IMR-90 (cell line): ENCODE data around the gene BPNT1. TPM values are rescaled to one million over a fixed set of nuclear protein-coding genes. Genes with fewer than 3 reads are reported as not detected.

Experiments
- ATAC-seq: fragments of 200-7000 bp; cut with Tn5 transposase; 2 replicates; pipeline ENCODE4 v1.9.1; 2020; ENCODE audit warnings: low read depth, mild to moderate bottlenecking, moderate library complexity
- BruUV-seq: library from RNA; stranded (reverse); fragments of 400-500 nt; replicated peaks from 2 replicates; lab custom pipeline; 2021; lab: Mats Ljungman, UMichigan
- CTCF ChIA-PET: fragments of 300-600 bp; formaldehyde crosslinking; extraction: SDS; loops from one replicate; lab custom pipeline; 2021; ENCODE audit warnings: antibody characterized with exemption; lab: Yijun Ruan, JAX
- POLR2A ChIA-PET: fragments of 300-600 bp; sonication (Branson Sonifier 250); formaldehyde crosslinking; loops from one replicate; lab custom pipeline; 2022; ENCODE audit warnings: antibody characterized with exemption; ENCODE audit not compliant: unreplicated experiment; lab: Charles Lee
- DNase-seq: peaks from one replicate; pipeline ENCODE4 v3.0.0; 2013
- H2AFZ ChIP-seq: replicated peaks from 2 replicates; pipeline ENCODE3; 2013; ENCODE audit warnings: low read length, mild to moderate bottlenecking; ENCODE audit not compliant: poor library complexity
- H2AK5ac ChIP-seq: 2 replicates; pipeline ENCODE4 v1.6.1; 2013; ENCODE audit warnings: low read depth, low read length, inconsistent platforms
- H2AK9ac ChIP-seq: replicated peaks from 2 replicates; pipeline ENCODE3; 2013; ENCODE audit warnings: mild to moderate bottlenecking, low read depth, low read length, moderate library complexity; ENCODE audit not compliant: poor library complexity
- H2BK120ac ChIP-seq: 2 replicates; pipeline ENCODE4 v1.6.1; 2013; ENCODE audit warnings: low read depth, low read length, inconsistent platforms
- H2BK15ac ChIP-seq: 3 replicates; pipeline ENCODE4 v1.6.1; 2013; ENCODE audit warnings: low read depth, low read length, inconsistent platforms
- H2BK20ac ChIP-seq: 2 replicates; pipeline ENCODE4 v1.6.1; 2013; ENCODE audit warnings: low read depth, mild to moderate bottlenecking, inconsistent platforms, low read length, moderate library complexity
- H2BK5ac ChIP-seq: 2 replicates; pipeline ENCODE4 v1.6.1; 2013; ENCODE audit warnings: mild to moderate bottlenecking, low read depth, low read length, inconsistent platforms; ENCODE audit not compliant: poor library complexity, severe bottlenecking
- H3K14ac ChIP-seq: replicated peaks from 2 replicates; pipeline ENCODE4 v1.6.1; 2013; ENCODE audit warnings: low read depth, low read length, inconsistent platforms
- H3K18ac ChIP-seq: 2 replicates; pipeline ENCODE4 v1.6.1; 2013; ENCODE audit warnings: low read depth, low read length, control low read depth
- H3K23ac ChIP-seq: 2 replicates; pipeline ENCODE4 v1.6.1; 2013; ENCODE audit warnings: low read depth, low read length, inconsistent platforms
- H3K27ac ChIP-seq: 2 replicates; pipeline ENCODE4 v1.5.1; 2013; ENCODE audit warnings: mild to moderate bottlenecking, control low read depth, low read length; ENCODE audit not compliant: insufficient read depth
- H3K27me3 ChIP-seq: 2 replicates; pipeline ENCODE4 v1.6.1; 2013; ENCODE audit warnings: low read length; ENCODE audit not compliant: control insufficient read depth, insufficient read depth
- H3K36me3 ChIP-seq: 2 replicates; pipeline ENCODE4 v1.6.1; 2013; ENCODE audit warnings: low read length, mixed read lengths; ENCODE audit not compliant: control insufficient read depth, insufficient read depth
- H3K4ac ChIP-seq: 2 replicates; pipeline ENCODE4 v1.6.1; 2013; ENCODE audit warnings: low read depth, low read length, inconsistent platforms
- H3K4me1 ChIP-seq: 2 replicates; pipeline ENCODE4 v1.6.1; 2013; ENCODE audit warnings: low read length, mixed read lengths; ENCODE audit not compliant: control insufficient read depth, insufficient read depth
- H3K4me2 ChIP-seq: 2 replicates; pipeline ENCODE4 v1.6.1; 2013; ENCODE audit warnings: low read depth, mild to moderate bottlenecking, control low read depth, low read length, moderate library complexity
- H3K4me3 ChIP-seq: 2 replicates; pipeline ENCODE4 v1.5.1; 2013; ENCODE audit warnings: low read depth, mild to moderate bottlenecking, control low read depth, low read length, moderate library complexity; ENCODE audit not compliant: insufficient read depth
- H3K56ac ChIP-seq: 2 replicates; pipeline ENCODE4 v1.6.1; 2013; ENCODE audit warnings: low read length, inconsistent platforms; ENCODE audit not compliant: insufficient read depth; ENCODE audit errors: extremely low read depth
- H3K79me1 ChIP-seq, 2 experiments: 2 replicates each; pipeline ENCODE4 v1.6.1; 2013; ENCODE audit warnings: low read length in 2 of 2, inconsistent platforms in 1 of 2, low read depth in 1 of 2
- H3K9ac ChIP-seq: 2 replicates; pipeline ENCODE4 v1.6.1; 2013; ENCODE audit warnings: low read depth, low read length, control low read depth
- H3K9me1 ChIP-seq: 2 replicates; pipeline ENCODE4 v1.6.1; 2013; ENCODE audit warnings: low read length, inconsistent platforms; ENCODE audit not compliant: insufficient read depth
- H3K9me3 ChIP-seq: 2 replicates; pipeline ENCODE4 v1.6.1; 2013; ENCODE audit warnings: low read length; ENCODE audit not compliant: control insufficient read depth, insufficient read depth
- H4K20me1 ChIP-seq: 2 replicates; pipeline ENCODE4 v1.6.1; 2013; ENCODE audit warnings: low read length, inconsistent platforms; ENCODE audit not compliant: insufficient read depth
- H4K5ac ChIP-seq: 2 replicates; pipeline ENCODE4 v1.6.1; 2013; ENCODE audit warnings: mild to moderate bottlenecking, low read depth, low read length, control low read depth
- H4K8ac ChIP-seq, 2 experiments: 2 replicates each; pipeline ENCODE4 v1.6.1; 2013; ENCODE audit warnings: low read depth in 2 of 2, low read length in 2 of 2, control low read depth in 1 of 2, inconsistent platforms in 1 of 2
- H4K91ac ChIP-seq: 2 replicates; pipeline ENCODE4 v1.6.1; 2013; ENCODE audit warnings: low read depth, low read length, inconsistent platforms; ENCODE audit not compliant: insufficient read depth
- CHD1 ChIP-seq: IDR thresholded peaks from 2 replicates; pipeline ENCODE4 v1.6.1; 2012; ENCODE audit warnings: low read depth, low read length, improper control_type of control experiment
- MAFK ChIP-seq: IDR thresholded peaks from 2 replicates; pipeline ENCODE4 v1.6.1; 2012; ENCODE audit warnings: low read depth, low read length, improper control_type of control experiment
- WGBS, 2 experiments: methylation state at CpG; one replicate each; pipeline versions ENCODE4 v1.1.5 to v1.1.7; 2013; ENCODE audit warnings: missing lambda C conversion rate in 2 of 2; ENCODE audit not compliant: insufficient read length in 1 of 2; ENCODE audit errors: extremely low coverage in 2 of 2; 5-methylcytosine and 5-hydroxymethylcytosine counted together
- dilution Hi-C: fragments of 300-500 bp; cut with HindIII; formaldehyde crosslinking; loops from one replicate; pipeline ENCODE4 v1.14.3; 2018; ENCODE audit warnings: low sequenced_read_pairs; ENCODE audit not compliant: unreplicated experiment
- in situ Hi-C: fragments of 300-500 bp; cut with MboI; formaldehyde crosslinking; loops from 3 replicates; pipeline ENCODE4 v1.14.3; 2019; ENCODE audit warnings: low sequenced_read_pairs, inconsistent platforms, mixed read lengths
- intact Hi-C: fragments of 100-400 bp; cut with micrococcal nuclease; formaldehyde crosslinking; loops from 2 replicates; pipeline ENCODE4 v1.10.0; 2022
- polyA plus RNA-seq, 3 experiments: library from polyadenylated mRNA; depleted of rRNA; stranded (reverse); fragments of >200 nt; gene quantifications; 2 replicates each; pipeline ENCODE4 v1.2.3, GENCODE V29; 2012; ENCODE audit warnings: low replicate concordance in 1 of 3
- total RNA-seq: library from RNA; depleted of rRNA; stranded (reverse); fragments of >200 nt; gene quantifications from 2 replicates; pipeline ENCODE4 v1.2.3, GENCODE V29; 2012

The BPNT1 gene
- total and polyA plus RNA-seq, 2 of the 4 experiments (the other 2 are of a cell fraction) = 31.7 to 38.2 TPM

DNA sequence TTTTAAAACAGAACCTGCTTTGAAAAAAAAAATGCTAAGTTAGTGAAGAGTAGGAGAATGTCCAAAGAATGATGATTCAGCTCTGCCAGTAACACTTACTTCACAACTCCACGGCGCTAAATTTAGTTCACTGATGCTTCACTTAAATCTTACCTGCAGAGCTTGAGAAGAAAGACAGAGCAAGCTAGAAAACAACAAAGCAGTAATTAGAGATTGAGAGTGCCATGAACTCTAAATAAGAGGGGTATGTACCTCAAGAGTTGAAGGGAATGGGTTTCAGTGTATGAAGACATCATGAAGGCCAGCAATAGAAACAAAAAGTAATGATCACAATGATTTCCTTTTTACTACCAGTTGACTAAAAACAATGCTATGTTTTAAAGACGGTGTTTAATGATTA is 76.1 kb downstream of the BPNT1 start:
- H3K4me2 ChIP-seq = peak overlapping the region; percentile 47; the same call in 1 of the 2 replicates
- no peak overlapping the region for H2BK15ac ChIP-seq
- H3K27ac ChIP-seq = no peak overlapping the region
- no peak overlapping the region for H3K18ac ChIP-seq
- DNase-seq (peak; percentile 59), ATAC-seq (peak; percentile 51; the same call in 1 of the 2 replicates)
- no peak overlapping the region for H2AK9ac ChIP-seq
- no peaks in the 10 kb centered on the region for H3K9me1 ChIP-seq
- in situ Hi-C loops = no loop called here
- H4K5ac ChIP-seq = no peak overlapping the region
- dilution Hi-C loops = no loop called here
- no peak for TF ChIP-seq CHD1
- TF ChIP-seq MAFK = peak; percentile 56
- H3K14ac ChIP-seq = no peak overlapping the region
- H3K56ac ChIP-seq = no peak overlapping the region
- no peak overlapping the region for H4K8ac ChIP-seq
- CTCF ChIA-PET = no interaction called here
- intact Hi-C loops = no loop called here
- H2AK5ac ChIP-seq = no peak overlapping the region
- peaks cover 4 to 10% of the 10 kb centered on the region in 2 experiments; a peak in 2 of 4 replicates for H3K79me1 ChIP-seq
- H2BK120ac ChIP-seq = no peak overlapping the region
- POLR2A ChIA-PET = no interaction called here
- H3K36me3 ChIP-seq = peaks cover 22% of the 10 kb centered on the region
- no peak overlapping the region for H2BK20ac ChIP-seq
- no peak overlapping the region for H3K23ac ChIP-seq
- H3K4me1 ChIP-seq = no peaks in the 10 kb centered on the region
- no TSS peak for BruUV-seq
- no peak overlapping the region for H3K9ac ChIP-seq
- no peak overlapping the region for H2BK5ac ChIP-seq
- no peak overlapping the region for H3K4me3 ChIP-seq
- no peaks in the 10 kb centered on the region for H3K9me3 ChIP-seq
- no CpG with 5 or more reads among the region's 3 CpGs for WGBS, 2 experiments
- no peaks in the 10 kb centered on the region for H4K20me1 ChIP-seq
- H3K4ac ChIP-seq = no peak overlapping the region
- no peak overlapping the region for H2AFZ ChIP-seq
- H3K27me3 ChIP-seq = no peaks in the 10 kb centered on the region
- no peak overlapping the region for H4K91ac ChIP-seq
